Activated effector memory CD4-positive, alpha-beta T cell treated with Interleukin-2 at 50 U/mL for 16 hours (primary cell): Measurements from ENCODE around the gene PGBD2.
"Not testable (repeated sequence)": the region's sequence is repeated elsewhere in the genome, so short reads cannot be mapped to it uniquely, and the experiment has no call there.

Source experiments
- DNase-seq: peaks from one replicate; pipeline ENCODE4 v3.0.0-alpha.2; 2020

Gene PGBD2

DNA sequence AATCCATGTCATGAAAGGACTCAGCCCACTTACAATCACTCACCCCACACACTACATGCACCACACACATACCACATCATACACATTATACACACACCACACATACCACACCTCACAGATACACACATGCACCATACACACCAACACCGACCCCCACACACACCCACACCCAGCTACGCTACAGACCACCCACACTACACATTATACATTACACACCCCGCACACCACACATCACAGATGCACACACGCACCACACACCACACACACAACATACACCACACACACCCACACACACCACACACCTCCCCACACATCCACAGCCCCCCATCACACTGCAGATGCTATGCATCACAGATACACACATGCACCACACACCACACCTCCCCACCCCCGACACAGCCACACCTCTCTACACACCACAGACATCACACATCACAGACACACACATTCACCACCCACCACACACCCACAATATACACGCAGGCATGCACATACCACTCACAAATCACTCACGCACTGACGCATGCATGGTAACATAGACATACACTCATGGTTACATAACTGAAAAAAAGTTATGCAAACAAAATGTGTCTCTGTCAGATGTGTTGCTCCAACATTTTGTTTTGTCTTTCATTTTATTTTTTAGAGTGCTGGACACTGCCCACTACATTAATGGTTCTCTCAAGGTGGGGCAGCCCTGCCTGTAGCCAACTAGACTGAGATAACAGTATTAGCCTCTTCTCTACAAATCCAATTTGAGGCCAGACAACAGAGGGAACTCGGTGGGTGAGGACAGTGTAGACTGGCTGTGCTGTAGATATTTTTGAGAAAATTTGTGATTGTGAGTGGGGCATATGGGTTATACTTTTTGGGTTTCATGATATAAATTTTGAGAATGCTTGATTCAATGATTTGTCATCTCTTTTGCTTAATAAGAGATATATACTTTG is 15.2 kb upstream of the PGBD2 start:
- no peak for DNase-seq

DNA sequence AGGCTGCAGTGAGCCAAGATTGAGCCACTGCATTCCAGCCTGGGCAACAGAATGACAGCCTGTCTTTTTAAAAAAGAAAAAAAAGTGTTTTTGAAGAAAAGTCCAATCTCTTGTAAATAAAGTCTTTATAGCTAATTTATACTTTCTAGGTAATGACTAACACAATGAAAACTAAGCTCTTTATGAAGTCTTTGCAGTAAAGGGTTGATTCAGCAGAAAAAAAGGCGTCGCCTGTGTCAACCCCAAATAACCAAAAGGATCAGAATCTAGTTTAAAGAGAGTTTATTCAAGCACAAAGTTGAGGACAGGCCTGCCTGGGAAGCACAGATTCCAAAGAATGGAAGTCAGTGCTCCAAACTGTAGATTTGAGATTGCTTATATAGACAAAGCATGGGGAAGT is 14.3 kb upstream of the PGBD2 start:
- no peak for DNase-seq

DNA sequence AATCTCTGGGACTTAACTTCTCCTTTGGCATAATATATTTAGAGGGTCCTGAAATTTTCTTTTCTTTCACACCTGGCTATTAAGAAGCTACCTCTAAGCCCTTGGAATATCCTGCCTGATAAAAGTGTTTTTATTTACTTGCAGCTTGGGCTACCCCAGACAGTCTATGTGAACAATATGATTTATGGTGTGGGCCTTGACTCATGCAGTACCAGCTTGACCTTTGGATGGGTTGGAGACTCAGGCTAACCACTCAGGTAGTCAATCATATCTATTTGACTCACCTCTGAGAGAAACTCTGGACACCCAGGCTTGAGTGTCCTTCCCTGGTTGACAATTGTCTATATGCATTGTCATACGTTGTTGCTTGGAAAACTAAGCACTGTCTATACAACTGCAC is 13.4 kb upstream of the PGBD2 start:
- no peak for DNase-seq

DNA sequence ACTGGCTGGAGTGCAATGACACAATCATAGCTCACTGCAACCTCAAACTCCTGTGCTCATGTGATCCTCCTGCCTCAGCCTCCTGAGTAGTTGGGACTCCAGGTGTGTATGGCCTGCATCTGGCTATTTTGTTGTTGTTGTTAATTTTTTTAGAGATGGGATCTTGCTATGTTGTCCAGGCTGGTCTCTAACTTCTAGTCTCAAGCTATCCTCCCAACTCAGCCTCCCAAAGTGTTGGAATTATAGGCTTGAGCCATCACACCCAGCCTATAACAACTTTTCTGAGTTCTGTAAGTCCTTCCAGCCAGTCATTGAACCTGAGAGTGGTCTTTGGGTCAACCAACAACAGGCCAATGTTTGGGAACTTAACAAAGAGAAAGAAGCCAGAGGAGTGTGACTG is 11.2 kb upstream of the PGBD2 start:
- no peak for DNase-seq

DNA sequence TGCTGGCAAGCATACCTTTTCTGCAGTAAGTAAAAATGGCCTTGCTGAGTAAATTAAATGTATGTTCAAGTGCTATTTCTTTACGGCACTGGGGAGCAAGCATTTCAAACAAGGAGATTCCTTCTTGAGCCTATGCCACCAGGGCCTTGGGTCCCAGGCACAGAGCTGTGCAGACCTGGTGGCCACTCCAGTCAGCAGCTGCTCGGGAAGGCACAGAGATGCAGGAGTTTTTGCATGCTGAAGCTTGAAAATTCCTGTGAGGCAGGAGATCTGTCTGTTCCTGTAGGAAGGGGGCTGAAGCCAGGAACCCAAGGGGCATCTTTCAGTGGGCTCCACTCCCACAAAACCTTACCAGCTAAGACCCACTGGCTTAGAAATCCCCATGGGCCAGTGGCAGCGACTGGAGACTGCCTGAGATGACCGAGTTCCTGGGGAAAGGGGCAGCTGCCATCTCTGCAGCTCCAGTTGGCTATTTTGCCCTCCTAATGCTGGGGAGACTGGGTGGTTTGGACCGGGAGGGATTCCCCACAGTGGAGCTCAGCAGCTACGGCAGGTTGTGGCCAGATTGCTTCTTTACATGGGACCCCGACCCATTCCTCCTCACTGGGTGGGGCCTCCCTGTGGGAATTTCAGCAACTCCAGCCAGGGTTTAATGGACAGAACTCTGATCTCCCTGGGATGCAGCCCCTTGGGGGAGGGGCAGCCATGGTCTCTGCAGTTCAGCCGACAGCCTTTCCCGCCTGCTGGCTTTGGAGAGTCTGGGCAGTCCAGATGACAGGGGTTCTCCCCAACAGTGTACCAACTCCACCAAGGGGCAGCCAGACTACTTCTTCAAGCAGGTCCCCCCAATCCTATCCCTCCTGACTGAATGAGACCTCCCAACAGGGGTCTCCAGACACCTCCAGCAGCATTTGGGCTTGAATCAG is 8.4 kb upstream of the PGBD2 start:
- no peak for DNase-seq

DNA sequence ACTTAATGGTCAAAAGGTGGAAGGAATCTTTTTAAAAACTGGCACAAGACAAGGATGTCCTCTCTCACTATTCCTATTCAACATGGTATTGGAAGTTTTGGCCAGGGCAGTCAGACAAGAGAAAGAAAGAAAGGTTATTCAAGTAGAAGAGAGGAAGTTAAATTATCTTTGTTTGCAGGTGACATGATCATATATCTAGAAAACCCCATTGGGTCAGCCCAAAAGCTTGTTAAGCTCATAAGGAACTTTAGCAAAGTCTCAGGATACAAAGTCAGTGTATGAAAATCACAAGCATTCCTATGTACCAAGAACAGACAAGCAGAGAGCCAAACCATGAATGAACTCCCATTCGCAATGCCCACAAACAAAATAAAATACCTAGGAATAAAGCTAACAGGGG is 5.4 kb upstream of the PGBD2 start:
- no peak for DNase-seq

DNA sequence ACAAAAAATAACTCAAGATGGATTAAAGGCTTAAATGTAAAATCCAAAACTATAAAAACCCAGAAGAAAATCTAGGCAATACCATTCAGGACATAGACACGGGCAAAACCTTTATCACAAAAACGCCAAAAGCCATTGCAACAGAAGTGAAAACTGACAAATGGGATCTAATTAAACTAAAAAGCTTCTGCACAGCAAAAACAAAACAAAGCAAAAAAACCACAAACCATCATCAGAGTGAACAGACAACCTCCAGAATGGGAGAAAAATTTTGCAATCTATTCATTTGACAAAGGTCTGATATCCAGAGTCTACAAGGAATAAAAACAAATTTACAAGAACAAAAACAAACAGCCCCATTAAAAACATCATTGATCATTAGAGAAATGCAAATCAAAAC is 4.5 kb upstream of the PGBD2 start:
- no peak for DNase-seq

DNA sequence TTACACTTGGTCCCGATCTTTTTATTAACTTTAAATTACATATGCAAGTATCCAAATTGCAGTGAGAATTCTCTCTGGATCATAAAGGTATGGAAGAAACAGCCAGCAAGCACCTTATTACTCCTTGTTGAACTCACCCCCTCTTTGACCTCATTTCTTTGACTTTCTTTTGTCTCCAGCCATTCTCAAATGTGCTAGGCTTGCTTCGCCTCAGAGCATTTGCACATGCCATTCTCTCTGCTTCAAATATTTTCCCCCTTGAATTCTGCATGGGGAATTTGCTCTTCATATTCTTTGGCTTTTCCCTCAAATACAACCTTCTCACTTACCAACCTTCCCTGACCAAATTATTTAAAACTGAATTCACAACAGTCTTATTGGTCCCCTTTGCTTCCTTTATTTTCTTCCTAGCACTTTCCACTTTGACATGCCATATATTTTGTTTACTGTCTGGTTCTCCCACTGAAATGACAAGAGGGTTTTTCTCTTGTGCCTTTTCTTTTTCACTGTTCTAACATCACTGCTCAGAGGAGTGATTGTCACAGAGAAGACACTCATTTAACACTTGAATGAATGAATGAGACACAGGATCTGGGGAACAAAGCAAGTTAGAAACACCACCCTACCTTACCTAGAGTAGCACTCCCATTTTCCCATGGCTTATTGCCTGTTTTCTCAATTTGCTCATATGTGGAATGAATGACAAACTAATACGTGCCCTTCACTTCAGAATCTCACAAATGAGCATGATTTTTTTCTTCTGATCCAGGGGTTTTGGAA is 1.4 kb upstream of the PGBD2 start:
- DNase-seq = no peak

DNA sequence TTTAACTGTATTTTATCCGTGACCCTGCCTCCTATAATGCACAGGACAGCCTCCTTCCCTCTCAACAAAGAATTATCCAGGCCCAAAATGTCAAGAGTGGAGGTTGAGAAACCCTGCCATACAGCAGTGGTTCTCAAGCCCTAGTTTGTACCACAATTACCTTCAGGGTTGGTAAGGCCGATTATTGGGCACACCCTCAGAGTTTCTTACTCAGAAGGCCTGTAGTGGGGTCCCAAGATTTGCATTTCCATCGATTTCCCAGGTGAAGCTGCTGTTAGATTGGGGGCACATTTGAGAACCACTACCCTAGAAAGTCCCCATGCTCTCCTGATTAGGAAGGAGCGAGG is 400 bp upstream of the PGBD2 start:
- DNase-seq = no peak

DNA sequence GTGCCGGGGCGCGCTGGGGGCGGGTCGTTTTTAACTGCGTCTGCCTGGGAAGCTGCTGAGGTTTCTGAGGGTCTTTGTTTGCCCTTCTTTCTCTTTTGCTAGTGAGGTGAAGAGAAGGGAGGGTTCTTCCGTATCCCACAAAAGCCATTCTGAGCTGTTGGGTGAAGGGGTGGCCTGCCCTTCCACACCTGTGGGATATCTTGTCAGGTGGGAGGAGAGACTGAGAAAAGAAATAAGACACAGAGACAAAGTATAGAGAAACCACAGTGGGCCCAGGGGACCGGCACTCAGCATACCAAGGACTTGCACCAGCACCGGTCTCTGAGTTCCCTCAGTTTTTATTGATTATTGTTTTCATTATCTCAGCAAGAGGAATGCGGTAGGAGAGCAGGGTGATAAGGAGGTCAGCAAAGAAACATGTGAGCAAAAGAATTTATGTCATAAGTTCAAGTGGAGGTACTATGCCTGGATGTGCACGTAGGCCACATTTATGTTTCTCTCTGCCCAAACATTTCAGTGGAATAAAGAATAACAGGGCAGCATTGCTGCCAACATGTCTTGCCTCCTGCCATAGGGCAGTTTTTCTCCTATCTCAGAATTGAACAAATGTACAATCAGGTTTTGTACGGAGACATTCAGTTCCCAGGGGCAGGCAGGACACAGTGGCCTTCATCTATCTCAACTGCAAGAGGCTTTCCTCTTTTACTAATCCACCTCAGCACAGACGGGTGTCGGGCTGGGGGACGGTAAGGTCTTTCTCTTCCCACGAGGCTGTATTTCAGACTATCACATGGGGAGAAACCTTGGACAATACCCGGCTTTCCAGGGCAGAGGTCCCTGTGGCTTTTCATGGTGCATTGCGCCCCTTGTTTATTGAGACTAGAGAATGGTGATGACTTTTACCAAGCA is 972 bp downstream of the PGBD2 start:
- DNase-seq = no peak

DNA sequence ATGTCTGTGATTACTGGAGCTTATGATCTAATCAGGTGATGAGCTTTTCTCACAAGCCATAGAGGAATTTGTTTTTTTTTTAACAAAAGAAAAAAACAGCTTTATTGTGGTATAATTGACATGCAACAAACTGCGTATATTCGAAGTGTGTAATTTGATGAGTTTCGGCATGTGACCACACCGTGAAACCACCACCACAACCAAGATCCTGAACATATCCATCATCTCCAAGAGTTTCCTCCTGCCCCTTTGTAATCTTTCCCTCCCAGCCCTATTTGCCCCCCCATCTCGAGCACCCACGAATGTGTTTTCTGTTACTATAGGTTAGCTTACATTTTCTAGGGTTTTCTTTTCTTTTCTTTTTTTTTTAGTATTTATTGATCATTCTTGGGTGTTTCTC is 4.7 kb downstream of the PGBD2 start:
- DNase-seq = no peak

DNA sequence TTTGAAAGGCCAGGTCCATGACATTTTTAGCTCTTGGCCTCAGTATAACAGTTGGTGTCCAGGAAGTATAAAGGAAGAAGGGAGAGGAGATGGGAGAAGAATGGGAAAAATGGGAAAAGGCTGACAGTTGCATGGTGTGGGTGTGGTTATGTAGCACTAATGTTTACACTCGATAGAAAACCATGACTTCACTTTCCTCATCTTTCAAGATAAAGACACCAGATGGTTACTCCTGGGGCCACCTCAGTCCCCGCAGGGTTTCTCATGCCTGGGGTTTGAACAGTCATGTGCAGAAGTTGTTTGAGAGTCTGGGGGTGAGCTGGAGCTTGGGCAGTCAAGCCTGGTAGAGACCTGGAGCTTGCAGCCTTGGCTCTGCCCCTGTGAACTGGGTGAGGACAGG is 7.9 kb downstream of the PGBD2 start:
- no peak for DNase-seq

DNA sequence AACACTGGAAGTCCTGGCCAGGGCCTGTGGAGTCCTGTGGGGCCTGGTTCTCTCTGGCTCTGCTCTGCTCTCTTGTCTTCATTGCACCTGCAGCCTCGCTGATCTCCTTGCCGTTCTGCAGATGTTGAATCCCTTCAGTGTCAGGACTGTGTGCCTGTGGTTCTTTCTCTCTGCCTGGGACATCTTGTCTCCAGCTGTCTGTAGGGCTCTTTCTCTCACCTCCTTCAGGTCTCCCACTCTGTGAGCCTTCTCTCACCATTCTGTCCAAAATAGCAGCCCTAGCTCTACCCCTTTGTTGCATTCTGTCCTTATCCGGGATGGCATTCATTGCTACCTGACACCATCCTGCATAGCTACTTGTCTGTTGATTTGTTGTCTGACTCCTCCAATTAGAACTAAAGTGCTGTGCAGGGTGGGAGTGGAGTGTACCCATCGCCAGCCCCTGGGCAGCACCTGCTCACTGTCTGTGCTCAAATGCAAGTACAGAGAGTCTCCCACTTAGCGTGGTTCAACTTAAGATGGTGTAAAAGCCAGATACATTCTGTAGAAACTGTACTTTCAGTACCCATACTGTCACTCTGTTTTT is 8.9 kb downstream of the PGBD2 start:
- DNase-seq = no peak

DNA sequence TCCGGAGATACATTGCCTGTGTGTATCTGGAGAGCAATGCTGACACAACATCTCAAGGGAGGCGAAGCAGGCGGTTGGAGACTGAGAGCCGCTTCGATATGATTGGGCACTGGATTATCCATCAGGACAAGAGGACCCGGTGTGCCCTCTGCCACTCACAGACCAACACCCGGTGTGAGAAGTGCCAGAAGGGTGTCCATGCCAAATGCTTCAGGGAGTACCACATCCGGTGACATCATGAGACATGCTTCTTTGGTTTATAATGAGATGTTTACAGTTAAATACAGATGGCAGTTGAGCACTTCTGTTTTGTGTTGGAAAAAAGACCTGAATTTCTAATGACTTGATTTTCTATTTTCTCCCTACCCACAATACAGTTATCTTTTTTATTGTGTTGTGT is 12.1 kb downstream of the PGBD2 start:
- DNase-seq = no peak

DNA sequence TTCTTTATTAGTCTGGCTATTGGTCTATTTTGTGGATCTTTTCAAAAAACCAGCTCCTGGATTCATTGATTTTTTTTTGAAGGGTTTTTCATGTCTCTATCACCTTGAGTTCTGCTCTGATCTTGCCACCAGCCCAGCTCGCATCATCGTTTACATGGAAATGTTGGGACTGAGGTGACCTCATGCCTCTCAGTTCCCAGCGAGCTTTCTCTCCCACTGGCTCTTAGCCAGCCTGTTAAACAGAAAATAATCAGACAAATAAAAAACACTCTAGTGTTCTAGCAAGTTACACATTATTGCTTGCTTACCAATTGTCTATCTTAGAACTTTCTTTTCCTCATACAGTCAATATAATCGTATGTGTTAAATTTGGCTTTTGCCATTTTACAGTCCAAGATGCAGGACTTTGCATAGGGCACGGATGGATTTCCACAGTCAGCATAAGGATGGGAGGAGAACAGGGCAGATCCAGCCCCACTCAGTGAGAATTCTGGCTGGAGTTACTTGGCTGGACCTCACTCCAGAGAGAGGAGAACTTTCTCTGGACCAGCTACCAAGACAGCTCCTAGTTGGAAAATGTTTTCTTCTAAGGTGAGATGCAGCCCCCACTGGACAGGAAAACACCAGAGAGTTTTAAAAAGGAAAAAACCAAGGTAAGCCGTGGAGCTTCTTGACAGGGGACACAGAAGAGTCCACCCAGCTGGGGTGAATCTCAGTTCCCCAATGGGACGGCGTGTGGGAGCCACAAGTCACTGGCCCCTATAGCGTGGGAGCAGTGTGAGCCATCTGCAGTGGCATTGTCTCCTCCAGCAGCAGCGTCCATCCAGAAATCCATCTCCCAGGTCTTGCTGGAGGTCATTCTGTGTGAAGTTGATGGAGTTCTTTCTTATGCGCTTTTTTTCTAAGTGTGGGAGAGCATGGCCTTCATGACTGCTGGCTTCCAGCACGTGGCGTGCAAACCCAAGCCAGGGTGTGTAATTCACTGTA is 17.6 kb downstream of the PGBD2 start:
- no peak for DNase-seq

DNA sequence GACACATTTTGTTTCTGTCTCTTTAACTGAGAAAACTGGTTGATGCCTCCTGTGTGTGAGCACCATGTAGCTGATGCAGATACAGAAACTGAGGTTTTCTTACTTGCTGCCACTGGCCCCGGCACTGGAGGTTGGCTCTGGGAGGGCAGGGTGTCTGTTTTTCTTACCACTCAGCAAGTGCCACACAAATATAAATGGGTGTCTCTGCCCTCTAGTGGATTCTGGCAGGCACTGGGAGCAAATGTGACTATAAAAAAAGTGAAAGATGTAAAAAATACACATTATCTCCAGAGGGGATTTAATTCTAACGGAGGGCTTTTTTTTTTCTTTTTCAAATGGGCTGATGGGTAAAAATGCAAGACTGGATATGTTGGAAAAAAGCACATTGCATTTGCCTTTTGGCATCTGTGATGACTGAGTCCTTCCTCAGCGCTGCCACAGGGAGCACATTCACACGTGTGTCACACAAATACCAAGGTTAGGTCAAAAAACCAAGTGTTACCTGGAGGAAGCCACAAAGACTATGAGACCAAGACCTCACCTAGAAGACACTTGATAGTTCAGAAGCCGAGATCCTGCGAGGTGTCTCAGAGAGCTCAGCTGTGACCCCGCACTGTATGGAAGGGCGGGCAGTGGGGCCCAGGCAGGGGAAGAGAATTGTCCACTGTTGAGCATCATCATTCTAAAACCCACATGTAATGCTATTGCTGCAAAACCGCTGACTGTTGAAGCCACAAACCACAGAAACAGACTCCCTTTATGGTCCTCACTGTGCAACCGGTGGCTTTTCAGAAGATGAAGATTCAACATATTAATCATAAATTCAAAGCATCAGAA is 18.9 kb downstream of the PGBD2 start:
- DNase-seq = peak; percentile 23

DNA sequence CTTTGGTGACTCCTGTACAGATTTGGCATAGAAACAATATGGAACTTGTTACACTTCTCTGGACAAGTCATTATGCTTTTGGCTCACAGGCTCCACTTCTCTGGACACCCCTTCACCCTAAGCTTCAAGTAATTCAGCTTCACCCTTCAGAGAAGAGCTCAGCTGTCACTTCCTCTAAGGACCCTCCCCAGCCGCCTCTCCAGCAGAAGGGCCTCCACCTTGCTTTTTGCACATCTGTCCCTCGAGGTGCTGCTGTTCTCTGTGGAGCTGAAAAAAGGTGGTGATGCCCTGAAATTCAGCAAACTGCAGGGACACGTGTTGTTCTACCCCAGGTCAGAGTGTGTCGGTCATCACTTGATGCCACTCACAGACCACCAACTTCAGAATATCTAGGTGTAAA is 19.8 kb downstream of the PGBD2 start:
- not testable (repeated sequence) for DNase-seq

DNA sequence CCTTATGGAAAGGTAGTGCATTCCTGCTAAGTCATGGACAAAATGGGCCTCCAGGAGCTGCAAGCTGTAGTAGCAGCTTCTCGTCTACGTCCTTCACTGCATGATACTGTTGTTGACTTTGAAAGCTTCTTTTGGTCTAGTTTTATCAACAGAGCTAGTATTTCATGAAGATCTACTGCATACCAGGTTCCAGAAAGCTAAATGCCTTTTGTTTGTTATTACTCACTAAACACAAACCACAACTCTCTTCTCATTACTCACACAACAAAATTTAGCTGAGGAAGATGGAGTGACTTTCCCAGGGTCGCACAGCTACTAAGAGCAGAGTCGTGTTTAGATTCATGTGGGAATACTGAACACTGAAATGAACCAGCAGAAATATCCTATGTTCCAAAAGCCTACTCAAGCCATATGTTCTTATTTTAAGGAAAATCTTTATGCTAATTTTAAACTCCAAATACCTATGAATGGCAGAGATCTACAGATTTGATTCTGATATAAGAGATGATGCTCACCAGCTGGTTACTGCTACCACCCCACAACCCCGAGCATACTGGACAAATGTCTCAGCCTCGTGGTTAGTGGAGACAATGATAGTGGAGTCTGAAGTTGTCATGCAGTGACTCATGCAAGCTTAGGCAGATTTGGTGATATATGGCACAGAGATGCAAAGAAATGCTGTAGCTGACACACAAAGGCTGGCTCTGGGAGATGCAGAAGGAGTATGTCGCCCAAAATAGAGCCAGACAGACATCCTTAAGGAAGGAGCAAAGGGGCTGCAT is 20.6 kb downstream of the PGBD2 start:
- no peak for DNase-seq

DNA sequence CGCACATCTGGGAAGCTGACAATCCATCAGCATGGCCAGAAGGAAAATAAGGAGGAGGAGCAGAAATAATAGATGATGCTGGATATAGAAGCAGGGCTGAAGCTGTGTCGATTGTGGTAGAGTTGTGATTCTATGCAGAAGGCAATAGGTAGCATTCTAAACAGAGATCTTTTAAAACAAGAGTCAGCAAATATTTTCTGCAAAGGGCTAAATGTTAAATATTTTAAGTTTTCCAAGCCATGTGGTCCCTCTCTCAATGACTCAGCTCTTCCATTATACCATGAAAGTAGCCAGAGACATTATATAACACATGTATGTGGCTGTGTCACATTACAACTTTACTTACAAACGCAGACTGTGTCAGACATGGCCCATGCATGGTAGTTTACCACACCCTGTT is 21.2 kb downstream of the PGBD2 start:
- not testable (repeated sequence) for DNase-seq
